OCI-LY1 (cell line): ENCODE data around the gene DOCK10.

Experiments used
- EZH2 ChIP-seq: fragments of 200-600 bp; sonication (generic), shearing (Covaris generic); IDR thresholded peaks from 2 replicates; pipeline ENCODE4 v1.8.0; 2017; ENCODE audit warnings: borderline replicate concordance, mixed run types, mild to moderate bottlenecking, antibody characterized with exemption, low read length, moderate library complexity, mixed read lengths
- TF ChIP-seq, protein P1 (sequence below): fragments of 200-600 bp; sonication (generic), shearing (Covaris generic); IDR thresholded peaks from 2 replicates; pipeline ENCODE4 v1.5.1; 2017; ENCODE audit warnings: mild to moderate bottlenecking, antibody characterized with exemption, low read length, moderate library complexity, mixed read lengths

DNA sequence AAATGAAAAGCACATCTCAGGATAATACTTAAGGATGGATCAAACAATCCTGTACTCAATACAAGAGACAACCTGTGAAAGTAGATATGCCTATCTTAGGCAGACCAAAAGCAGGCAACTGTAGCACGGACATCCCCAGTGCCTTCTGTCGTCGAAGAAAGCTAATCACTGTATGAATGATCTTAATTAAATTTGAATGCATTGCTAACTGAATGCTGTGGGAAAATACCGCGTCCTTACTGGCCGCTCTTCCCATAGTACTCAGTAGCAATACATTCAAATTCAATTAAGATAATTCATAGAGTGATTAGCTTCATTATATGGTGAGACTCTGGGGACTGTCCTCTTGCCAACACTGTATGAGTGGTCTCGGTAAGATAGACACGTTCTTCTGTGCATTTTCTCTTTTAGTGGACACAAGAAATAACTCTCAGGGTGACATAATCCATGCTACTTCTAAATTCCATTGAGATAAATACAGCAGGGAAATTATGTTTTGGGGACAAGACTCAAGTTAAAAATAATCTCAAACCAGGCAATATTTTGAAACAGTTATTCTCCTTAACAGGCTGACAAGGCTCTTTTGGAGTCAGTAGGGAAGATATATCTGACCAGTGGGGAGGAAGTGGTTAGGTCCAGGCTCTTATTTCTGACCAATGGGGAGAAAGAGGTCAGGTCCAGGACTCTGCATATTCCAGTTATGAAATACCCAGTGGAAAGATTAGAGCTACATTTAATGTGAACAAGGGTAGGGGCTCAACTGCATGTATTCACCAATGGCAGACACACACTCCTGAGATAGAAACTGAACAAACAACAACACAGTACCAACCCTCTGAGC, 97.3 kb downstream of the DOCK10 start:
- TF ChIP-seq, protein P1, sequence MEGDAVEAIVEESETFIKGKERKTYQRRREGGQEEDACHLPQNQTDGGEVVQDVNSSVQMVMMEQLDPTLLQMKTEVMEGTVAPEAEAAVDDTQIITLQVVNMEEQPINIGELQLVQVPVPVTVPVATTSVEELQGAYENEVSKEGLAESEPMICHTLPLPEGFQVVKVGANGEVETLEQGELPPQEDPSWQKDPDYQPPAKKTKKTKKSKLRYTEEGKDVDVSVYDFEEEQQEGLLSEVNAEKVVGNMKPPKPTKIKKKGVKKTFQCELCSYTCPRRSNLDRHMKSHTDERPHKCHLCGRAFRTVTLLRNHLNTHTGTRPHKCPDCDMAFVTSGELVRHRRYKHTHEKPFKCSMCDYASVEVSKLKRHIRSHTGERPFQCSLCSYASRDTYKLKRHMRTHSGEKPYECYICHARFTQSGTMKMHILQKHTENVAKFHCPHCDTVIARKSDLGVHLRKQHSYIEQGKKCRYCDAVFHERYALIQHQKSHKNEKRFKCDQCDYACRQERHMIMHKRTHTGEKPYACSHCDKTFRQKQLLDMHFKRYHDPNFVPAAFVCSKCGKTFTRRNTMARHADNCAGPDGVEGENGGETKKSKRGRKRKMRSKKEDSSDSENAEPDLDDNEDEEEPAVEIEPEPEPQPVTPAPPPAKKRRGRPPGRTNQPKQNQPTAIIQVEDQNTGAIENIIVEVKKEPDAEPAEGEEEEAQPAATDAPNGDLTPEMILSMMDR: no peak
- TF ChIP-seq EZH2: no peak
